Sigmoid colon (tissue), 4 donors: ENCODE measurements around the gene IDE.

Source experiments
- CTCF ChIP-seq, 4 experiments: fragments of 450-650 bp in 3 of 4; fragments of 200-600 bp in 1 of 4; IDR thresholded peaks; one replicate each; pipeline ENCODE4 v1.5.1; 2016 to 2019; ENCODE audit warnings: antibody characterized with exemption in 4 of 4, mild to moderate bottlenecking in 3 of 4, moderate library complexity in 2 of 4
- EP300 ChIP-seq, 4 donors: sonication (generic); formaldehyde crosslinking; IDR thresholded peaks; one replicate each; pipeline ENCODE4 v1.6.1; 2017; ENCODE audit warnings: antibody characterized with exemption in 4 of 4
- POLR2AphosphoS5 ChIP-seq, 4 donors: sonication (generic); formaldehyde crosslinking; IDR thresholded peaks; one replicate each; pipeline ENCODE4 v1.6.1; 2017; ENCODE audit warnings: antibody characterized with exemption in 4 of 4

GRCh38 chr10:92480413-92480812 lies 93.5 kb downstream of the IDE start:
- TF ChIP-seq CTCF (IDR thresholded peaks at IDR 0.05) (no peak), EP300 (IDR thresholded peaks at IDR 0.05) (no peak), POLR2AphosphoS5 (IDR thresholded peaks at IDR 0.05) (no peak)
